ENCODE results near the gene CLDN14.

DNA sequence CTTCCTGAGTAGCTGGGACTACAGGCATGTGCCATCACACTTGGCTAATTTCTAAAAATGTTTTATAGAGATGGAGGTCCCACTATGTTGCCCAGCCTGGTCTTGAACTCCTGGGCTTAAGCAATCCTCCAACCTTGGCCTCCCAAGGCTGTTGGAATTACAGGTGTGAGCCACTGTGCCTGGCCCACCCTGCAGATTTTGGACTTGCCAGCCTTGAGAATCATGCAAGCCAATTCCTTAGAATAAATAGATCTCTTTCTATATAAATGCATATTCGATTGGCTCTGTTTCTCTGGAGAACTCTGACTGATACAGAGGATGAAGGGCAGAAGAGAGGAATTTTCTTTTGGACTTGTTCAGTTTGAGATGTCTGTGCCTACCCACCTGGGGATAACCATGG is 6.7 kb downstream of the CLDN14 start:
- TF ChIP-seq, protein P1, sequence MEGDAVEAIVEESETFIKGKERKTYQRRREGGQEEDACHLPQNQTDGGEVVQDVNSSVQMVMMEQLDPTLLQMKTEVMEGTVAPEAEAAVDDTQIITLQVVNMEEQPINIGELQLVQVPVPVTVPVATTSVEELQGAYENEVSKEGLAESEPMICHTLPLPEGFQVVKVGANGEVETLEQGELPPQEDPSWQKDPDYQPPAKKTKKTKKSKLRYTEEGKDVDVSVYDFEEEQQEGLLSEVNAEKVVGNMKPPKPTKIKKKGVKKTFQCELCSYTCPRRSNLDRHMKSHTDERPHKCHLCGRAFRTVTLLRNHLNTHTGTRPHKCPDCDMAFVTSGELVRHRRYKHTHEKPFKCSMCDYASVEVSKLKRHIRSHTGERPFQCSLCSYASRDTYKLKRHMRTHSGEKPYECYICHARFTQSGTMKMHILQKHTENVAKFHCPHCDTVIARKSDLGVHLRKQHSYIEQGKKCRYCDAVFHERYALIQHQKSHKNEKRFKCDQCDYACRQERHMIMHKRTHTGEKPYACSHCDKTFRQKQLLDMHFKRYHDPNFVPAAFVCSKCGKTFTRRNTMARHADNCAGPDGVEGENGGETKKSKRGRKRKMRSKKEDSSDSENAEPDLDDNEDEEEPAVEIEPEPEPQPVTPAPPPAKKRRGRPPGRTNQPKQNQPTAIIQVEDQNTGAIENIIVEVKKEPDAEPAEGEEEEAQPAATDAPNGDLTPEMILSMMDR (conservative IDR thresholded peaks at IDR 0.05; ENCODE audit: low read length) = no peak
- TF ChIP-seq EZH2phosphoT487 (IDR thresholded peaks at IDR 0.05; ENCODE audit: borderline replicate concordance, low read depth, low read length) = no peak
